HG03097 (cell line): ENCODE measurements around the gene EIF5B.

Experiments
- ATAC-seq: cut with Tn5 transposase; IDR thresholded peaks from one replicate; pipeline ENCODE4 v1.9.1; 2021; ENCODE audit not compliant: unreplicated experiment, low FRiP score

EIF5B gene

DNA sequence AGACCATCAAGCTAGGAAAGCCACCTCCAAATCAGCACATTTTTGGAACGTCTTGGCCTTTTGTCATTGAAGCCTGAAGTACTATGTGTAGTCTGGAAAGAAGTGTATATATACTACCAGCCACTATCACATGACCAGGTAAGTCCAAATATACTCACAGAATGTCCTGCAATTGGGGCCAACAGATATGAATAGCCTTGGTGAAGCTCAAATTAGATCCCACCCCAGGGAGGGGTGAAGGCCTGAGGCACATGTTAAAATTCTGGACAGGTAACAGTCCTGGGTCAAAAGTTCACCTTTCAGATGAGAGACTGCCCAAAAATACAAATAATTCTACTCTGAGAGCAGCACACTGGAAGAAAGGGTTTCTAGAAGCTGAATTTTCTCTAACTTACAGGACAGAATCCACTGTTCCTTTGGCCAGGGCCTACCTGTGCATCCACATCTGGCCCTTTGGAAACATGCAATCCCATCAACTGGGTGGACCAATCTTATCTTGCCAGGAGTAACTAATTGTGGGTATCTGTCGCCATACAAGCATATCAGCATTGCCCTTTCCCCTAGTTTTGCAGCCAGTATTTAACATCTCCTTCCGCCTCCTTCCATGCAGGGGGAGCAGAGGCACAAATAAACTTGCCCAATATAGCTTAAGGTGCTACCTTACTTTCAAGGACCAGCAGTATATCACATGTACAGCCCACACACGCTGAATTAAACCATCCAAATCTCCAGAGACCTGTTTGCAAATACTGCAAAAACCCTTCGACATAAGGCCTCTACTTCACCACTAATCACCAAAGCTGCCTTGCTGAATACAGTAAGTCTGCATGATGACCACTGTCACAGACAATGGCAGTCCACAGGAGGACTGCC, 67.8 kb downstream of the EIF5B start:
- no peak for ATAC-seq

DNA sequence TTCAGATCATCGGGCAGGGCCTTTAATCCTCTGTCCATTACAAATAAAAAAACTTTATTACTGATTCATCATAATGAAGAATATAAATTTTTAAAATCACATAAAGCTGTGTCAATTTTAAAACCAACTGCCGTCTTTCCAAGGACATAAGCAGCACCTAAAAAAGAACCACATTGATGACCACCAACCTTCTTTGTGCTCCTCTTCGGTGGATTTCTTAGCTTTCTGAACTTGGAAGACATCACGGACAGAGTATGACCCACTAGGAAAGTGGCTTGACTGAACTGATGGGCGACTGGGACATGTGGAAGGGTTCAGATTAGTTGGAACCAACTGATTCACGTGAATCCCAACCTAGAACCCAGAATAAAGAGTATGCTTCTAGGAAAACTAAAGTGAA, 68.9 kb downstream of the EIF5B start:
- no peak for ATAC-seq

DNA sequence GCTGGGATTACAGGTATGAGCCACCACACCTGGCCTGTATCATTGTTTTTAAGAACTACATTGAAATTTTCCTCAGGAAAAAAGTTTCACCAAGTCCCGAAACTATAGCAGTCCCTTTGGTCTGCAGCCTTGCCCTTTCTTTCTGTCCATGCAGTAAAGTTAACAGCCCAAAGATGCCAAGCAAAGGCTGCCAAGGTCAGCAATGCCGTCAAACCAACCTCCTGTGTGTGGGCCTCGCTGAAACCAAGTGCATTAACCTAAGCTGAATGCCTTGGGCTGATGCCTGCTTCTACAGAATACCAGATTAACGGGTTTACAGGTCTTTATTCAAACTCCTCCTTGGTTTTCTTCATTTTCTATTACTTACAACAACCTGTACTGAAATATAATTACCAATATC, 73.1 kb downstream of the EIF5B start:
- no peak for ATAC-seq

DNA sequence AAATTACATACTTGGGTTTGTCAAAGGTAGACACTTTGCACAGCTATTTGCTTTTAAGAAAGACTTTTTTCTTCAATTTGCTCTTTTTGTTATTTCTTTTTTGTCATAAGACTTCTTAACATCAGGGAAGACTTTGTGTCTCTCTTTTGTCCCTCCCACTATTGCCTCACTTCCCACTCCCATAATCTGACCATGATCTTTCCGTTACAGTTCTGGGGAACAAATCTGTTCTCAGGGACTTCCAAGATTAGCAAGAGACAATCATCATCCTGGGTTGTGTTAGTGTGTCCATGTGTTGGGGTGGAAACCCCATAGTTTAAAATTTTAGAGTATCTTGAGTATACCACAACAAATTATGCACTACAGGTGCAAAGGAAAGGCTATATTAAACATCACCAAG, 77.4 kb downstream of the EIF5B start:
- ATAC-seq: no peak

DNA sequence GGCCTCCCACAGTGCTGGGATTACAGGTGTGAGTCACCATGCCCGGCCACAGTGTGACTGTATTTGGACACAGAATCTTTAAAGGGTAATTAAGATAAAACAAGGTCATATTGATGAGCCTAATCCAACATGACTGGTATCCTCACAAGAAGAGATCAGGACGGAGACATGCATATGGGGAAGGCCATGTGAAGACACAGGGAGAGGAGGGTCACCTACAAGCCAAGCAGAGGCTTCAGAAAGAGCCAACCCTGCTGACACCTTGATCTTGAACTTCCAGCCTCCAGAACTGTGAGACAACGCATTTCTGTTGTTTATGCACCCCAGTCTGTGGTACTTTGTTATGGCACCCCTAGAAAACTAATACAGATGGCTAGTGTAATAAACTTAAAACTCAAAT, 80.2 kb downstream of the EIF5B start:
- ATAC-seq: no peak

DNA sequence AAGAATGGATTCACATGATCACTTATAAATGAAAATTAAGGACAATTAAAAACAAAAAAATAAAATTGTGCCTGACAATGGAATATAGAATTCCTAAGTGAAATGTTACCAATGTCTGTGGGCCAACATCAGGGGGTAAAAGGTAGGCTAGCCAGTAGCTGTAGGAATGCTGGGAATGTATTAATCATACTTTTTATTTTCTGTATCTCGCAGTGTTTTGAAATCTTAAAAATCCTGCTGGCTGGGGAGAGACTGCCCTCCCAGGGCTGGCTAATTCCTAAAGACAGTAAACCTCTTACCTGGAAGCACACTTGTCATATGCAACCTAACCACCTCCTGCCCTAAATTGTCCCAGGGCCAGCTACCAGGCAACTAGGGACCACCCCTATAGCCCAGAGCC, 82.8 kb downstream of the EIF5B start:
- no peak for ATAC-seq

DNA sequence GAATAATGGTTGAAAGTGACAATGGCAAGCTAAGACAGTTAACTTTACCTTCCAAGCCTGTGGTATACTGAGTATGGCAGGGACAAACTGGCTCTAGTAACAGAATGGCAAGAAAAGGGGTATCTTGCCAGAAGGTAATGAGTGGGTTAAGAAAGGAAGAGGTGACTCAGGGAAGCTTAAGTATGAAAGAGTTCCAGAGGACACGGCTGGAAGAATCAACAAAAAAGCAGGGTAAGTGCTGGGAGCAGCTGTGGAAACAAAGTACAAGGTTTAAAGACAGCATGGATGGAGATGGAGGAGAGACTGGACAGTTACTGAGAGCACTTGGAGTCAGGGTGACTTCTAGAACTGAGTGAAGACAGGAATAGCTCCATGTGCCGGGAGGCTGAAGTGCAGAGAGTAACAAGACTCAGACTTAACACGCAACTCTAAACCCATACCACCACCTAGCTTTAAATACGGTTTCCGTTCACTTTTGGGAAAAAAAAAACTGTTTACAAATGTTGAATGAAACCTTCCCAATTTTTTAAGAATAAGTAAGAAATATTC, 83.6 kb downstream of the EIF5B start:
- no peak for ATAC-seq

DNA sequence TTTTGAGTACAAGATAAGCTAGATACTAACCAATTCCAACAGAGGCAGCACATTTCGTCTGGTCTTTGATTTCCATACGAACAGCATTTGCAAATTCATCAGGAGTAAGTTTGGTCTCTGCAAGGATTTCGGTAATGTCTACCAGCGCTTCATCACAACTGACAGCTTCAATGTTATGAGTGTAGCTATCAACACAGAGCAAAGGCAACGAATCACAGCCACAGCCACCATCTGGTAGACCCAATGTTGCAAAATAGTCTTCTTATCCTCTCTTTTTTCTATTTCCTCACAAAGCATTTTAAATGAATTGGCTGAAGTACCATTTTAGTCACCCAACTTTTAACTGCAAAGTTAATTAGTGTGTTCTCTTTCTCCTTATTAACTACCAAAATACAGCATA, 84.3 kb downstream of the EIF5B start:
- ATAC-seq: no peak

DNA sequence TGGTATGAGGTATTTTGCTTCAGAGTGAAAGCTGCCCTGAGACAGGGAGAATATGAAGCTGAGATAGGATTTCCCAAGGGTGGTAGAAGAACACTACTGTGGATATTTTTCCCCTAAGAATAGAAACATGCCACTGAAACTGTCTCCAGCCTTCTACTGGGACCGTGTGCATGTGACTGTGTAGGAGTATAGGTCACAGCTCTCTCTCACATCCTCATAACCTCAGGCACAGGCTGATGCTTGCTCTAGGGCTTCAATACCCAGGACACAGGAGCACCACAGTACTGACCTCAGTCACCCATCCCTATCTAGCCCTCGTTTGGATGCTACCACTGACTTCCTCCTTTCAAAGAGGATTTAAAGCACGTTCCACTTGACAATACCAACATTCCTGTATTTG, 85.4 kb downstream of the EIF5B start:
- ATAC-seq: no peak

DNA sequence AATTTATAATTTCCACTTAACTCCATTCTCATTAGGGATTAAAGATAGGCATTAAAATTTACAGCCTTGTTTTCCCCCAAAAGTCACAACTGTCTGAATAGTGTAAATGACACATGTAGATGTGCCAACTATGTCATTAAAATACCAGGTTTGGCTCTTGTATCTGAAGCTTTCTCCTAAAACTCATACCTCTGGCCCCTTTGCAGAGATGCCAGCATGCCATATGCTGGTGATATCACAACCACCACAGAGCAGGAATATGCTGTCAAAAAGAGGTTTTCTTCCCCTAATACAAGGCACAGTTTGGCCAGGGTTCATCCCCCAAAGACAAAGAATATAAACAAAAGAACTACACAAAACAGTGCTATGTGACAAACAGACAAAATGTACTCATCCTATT, 87.2 kb downstream of the EIF5B start:
- no peak for ATAC-seq

DNA sequence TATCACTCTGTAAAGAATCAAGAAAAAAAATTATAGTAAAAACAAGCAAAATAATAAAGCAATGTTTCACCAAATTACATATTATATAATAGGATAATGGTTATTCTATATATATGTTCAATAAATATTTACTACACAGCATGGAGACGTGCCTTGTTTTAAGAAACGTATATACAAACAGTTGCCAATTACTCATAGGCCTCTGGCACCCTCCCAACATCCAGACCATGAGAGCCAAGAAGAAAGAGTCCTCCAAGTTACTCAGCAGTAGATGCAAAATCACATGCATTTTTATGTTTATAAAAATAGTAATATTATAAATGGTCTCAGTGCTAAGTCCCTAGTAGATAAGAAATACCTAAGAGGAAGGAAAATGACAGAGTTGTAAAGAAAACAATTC, 87.8 kb downstream of the EIF5B start:
- no peak for ATAC-seq

DNA sequence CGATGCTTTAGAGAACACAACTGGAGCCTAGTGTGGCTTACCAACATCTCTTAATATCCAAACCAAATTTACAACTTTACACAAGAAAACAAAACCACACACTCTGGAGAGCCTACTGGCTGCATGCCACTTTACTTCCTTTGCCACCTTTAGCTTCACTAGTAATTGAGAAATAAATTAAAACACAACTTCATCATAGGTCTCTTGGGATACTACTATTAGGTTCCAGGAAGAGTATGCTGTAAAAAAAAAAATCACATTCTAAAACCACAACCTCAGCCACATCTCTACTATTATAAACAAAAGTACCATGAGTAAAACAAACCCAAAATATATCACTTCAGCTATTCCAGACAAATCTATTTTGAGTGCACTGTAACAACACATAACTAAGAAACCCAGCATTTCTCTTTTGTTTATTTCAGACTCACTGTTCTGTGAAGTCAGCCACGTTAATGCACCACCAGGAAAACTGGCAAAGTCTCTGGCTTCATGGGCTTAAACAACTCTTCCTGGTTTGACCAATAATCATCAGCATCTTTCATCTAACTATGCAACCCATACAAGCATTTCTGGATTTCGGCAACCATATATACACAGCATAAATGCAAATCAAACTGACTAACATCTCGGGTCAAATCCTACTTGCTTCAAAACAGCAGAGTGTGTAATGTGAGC, 93.6 kb downstream of the EIF5B start:
- ATAC-seq: no peak

DNA sequence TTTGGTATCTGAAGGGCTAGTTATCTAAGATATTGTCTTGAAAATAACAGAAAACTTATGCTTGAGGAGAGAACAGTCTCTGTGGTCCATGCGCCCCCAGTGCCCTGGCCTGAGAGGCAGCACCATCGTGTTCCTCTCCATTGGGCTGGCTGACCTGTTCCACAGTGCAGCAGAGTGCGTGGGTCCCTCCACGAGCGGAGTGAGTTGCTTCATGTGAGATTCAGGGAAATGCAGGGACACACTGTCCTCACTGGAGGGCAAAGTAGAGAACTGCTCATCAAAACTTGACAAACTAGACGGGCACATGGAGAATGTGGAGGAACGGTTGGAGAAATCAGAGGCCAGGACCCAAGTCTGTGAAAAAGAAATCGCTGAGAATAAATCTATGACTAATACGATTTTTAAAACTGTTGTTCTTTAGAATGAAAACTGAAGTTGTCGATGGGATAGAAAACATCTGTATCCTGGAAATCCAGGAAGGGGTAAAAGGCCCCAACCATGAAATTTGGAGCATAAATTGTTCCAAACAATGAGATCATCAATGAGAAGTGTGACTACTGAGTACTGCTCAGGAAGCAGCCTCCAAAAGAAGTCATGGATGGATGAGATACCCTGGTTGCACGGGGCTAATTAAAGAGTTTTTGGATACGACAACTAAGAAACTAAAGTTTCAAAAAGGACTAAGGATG, 94.5 kb downstream of the EIF5B start:
- ATAC-seq: no peak

DNA sequence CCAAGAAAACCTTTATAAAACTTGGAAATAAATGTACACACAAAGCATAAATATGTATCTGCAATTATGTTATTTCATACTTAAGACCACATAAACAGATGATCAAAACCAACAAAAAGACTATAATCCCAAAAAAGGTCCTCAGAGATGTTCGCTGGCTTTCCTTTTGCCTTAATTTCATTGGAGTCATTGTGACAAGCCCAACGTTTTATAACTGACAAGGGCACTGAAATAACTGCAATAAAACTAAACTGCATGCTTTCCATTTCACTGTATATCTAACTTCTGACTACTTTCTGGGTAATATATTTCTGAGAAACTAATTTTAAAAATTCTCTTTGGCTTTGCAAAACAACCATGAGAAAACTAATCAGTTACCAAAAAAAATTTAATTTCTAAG, 96.2 kb downstream of the EIF5B start:
- no peak for ATAC-seq

DNA sequence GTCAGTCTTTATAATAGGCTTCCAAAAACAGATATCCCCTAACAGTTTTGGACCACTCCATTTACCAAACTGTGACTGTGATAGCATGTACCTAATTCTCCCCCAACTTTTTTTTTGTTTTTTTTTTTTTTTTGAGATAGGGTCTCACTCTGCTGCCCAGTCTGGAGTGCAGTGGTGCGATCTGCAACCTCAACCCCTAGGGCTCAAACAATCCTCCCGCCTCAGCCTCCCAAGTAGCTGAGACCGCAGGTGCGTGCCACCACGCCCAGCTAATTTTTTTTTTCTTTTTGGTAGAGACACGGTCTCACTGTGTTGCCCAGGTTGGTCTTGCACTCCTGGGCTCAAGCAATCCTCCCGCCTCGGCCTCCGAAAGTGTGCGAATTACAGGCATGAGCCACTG, 99.7 kb downstream of the EIF5B start:
- no peak for ATAC-seq

DNA sequence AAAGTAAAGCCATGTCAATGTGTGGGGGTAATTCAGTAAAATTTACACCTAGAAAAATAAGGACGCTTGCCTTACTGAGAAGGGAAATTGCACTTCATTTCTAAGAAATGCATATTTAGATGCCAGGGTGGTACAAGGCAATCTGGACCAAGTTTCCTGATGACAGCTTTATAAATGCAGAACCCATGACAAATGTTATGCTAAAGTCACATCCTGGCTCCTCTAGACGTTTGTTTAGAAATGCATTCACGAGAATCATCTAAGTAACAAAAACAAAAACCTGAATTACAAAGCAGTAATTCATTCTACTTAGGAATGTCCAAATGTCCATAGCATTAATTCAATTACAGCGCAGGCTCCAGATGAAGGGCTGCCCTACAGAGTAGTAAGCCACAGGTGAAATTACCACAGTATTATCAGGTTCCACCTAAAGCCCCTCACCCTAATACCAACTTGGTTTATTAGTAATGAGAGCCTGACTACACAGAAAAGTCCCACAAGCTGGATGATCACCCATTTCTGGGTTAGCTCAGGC, 102.8 kb downstream of the EIF5B start:
- no peak for ATAC-seq

DNA sequence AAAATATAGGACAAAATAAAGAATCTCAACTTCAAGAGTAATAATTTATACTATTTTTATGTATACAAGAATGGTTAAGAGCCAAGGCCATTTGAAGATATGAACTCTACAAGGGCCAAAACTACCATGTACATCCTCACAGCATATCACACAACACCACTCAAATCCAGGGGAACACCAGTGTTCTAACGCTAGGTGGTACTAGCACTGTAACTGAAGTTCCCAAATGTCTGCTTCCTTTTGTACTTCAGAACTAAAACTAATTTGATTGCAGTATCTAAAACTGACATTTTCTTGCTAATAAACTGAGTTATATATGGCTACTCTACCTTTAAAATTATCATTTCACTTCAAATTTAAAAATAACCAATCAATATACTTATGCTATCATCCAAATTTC, 105.6 kb downstream of the EIF5B start:
- no peak for ATAC-seq

DNA sequence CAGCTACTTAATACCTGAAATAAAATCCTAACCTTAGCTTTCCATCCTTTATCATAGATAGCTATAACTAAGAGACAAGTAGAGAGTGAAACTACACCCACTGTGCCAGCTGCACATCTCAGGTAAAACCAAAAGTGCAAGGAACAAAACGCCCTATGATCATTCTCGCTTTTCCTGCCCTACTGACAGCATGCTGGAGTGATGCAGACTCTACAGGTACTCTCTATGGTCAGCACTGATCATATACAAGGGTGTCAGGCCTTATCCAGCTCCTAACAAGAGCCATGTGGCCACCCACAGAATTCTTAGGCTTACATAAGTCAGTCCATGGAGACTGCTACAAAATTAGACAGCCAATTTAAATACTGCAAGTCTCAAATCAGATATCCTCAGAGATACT, 107.0 kb downstream of the EIF5B start:
- ATAC-seq: peak; percentile 56

DNA sequence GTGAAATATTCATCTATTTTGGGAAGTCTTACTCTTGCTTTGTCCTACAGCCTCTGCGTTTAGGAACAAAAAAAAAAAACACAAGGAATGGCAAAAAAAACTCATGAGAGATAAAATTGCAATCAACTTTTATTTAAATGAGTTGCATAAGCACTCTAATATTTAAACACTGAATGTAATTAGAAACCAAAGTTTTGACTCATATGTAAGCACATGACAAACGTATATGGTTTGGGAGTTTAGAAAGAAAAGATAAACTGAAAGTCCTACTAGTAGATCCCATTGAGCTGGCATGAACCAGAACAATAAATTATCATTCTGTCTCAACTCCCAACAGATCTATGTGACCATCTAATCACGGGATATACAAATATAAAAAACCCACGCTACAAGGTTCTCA, 107.9 kb downstream of the EIF5B start:
- ATAC-seq: no peak

DNA sequence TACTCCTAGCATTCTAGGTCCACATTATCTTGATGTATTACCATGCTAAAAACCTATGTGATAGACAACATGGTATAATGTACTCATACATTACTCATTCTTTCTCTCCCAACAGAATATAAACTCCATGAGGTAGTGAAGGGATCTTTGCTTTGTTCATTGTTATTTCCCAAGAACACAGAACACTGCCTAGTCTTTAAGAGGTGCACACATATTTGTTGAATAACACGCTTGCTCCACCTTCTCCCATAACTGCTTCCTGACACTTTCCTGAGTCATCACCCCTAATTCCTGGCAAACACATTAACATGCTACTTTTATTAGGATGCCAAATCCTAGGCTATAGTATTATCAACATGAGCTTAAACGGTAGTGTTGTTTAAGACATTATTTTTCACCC, 111.4 kb downstream of the EIF5B start:
- ATAC-seq: no peak

DNA sequence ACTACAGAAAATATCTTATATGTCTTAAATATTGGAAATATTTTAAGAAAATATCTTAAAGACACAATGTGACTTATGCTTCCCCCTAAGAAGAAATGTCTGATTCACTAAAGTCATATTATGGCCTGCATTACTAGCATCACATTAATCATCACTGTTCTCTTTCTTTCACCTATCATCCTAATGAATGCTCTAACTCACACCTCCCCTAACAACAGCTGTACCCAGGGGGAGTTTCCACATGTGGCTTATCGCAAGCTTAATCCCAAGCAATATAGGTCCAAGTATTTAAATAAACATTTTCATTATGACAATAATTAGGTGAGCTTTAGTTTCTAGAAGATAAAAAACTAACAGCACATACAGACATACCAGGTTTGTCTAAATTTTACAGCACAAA, 113.0 kb downstream of the EIF5B start:
- ATAC-seq: no peak
